Activated naive CD4-positive, alpha-beta T cell treated with anti-CD3 and anti-CD28 coated beads, Interleukin-2, amount 50 U/mL, for 16 hours (primary cell): ENCODE data around the gene THSD4.

Experiments used
- DNase-seq: peaks from one replicate; pipeline ENCODE4 v3.0.0-alpha.2; 2020

Gene THSD4

GRCh38 chr15:71747128-71748083 is 632.1 kb downstream of the THSD4 start:
- DNase-seq: no peak

DNA sequence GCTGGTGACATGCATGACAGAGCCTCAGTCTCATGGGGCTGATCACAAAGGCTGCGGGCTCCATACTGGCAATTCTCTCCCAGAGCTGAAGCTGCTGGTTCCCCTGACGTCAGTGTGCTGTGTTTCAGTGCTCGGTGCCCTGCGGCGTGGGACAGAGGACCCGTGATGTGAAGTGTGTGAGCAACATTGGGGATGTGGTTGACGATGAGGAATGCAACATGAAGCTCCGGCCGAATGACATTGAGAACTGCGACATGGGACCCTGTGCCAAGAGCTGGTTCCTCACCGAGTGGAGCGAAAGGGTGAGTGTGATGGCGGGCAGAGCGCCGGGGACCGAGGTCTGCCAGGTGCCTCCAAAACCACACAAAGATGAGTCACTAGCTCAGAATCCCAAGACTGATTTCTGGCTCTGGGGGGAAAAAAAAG is 633.0 kb downstream of the THSD4 start:
- no peak for DNase-seq

GRCh38 chr15:71749500-71749899 is 634.2 kb downstream of the THSD4 start:
- DNase-seq: no peak

- DNase-seq: no peak
Observed at GRCh38 chr15:71752128-71752527, 636.9 kb downstream of the THSD4 start.

DNA sequence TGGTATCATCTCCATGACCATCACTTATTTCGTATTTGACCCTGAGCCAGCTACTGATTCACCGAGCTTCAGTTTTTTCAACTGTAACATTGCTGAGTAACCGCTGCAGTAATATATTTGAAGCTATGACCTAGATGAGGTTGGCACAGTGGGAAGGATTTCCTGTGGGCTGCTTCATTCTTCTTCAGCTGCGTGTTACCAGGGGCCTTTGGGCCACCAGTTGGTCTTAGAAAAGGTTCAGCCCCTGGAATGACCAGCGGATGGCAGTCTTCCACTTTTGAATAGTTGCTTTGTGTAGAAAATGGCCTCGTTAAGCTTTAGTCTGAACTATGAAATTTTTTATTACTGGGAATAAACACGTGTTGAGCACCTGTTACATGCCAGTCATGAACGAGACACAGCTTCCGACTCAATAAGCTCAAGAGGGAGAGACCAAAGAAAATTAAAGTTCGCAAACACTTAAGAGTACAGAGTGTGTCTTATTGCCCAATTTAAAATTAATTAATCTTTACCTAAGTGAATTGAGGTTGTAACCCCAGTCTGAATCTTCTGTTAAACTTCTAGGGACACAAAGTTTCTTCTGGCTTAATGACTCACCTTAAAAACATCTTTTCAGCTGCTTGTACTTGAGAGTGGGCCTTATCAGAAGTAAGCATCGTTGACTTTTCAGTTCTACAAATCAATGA is 637.5 kb downstream of the THSD4 start:
- DNase-seq: no peak

- no peak for DNase-seq
Observed at GRCh38 chr15:71753346-71753745, 638.1 kb downstream of the THSD4 start.

DNA sequence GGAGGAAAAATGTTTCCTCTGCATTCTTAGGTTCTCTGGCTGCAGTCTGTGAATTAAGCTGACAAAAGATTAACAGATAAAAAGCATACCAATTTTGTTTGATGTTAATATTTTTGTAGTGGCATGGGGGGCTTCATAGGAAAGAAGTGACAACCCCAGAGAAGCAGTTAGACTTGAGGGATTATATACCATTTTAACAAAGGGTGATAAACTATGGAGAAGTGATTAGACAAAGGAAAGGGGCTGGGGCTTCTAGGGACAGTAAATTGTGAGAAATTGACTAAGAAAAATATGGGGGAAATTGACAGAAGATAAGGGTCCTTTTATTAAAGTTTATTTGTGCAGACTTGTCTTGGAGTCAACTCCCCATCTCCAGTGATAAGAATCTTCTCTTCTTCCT is 639.4 kb downstream of the THSD4 start:
- DNase-seq: no peak

DNA sequence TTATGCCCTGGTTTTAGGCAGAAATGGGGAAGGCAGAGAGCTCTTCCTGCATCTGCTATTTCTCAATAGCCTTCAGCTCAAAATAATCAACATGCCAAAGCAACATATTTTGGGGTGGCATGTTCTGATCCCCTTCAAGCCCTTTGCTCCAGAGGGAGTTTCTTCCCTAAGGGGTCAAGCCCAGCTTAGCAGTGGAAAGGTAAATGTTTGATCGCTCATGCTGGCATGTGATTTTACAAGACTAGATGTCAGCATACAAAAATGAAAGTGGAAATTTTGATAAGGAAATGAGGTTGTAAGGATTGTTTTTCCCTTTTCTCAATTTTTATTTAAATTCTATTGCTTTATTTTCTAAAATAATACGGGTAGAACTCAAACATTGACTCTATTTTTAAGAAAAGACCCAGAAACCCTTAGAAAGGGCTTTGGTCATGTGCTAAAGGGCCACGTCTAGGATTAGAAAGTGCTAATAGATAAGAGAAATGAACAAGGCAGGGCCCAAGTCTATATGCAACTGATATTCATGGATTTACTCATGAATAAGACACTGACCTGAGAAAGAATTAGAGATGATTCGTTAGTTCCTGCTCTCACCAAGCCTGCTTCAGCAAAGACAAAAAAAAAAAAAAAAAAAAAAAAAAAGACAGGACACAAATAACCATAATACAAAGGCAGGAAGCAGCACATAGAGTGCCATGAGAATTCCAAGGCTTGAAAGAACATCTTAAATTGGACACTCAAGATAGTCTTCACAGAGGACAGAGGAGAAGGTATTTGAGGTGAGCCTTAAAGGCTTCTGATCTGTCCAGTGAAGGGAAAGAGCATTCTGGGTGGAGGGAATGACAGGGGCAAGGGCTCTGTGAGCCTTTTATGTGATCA is 640.1 kb downstream of the THSD4 start:
- no peak for DNase-seq

DNA sequence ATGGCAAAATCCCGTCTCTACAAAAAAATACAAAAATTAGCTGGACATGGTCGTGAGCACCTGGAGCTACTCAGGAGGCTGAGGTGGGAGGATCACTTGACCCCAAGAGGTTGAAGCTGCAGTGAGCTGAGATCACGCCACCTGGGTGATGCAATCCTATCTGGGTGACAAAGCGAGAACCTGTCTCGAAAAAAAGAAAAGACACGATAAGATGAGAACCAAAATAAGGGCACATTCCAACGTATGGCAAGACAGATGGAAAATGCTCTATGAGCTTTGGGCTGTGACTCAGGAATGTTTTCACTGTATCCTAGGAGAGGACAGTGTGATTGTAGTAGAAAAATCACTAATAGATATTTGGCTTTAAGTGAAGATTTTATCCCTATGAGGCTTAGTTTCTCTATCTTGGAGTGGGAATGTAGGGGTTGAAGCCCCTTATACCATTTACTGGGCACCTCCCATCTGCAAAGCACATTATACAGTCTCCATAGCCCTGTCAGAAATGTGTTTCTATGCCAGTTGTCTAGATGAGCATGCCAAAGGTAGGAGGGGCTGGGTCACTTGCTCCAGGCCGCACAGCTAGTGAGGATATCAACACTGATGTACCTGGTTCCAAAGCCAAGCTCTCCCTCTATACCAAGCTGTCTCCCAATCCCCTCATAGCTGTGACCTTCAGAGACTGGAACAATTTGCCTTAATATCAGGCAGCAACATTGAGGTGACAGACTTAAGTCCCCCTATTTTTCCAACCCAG is 641.5 kb downstream of the THSD4 start:
- DNase-seq: no peak

GRCh38 chr15:71757741-71758530 is 642.7 kb downstream of the THSD4 start:
- DNase-seq: no peak

- DNase-seq: no peak
Observed at GRCh38 chr15:71758711-71759110, 643.4 kb downstream of the THSD4 start.

DNA sequence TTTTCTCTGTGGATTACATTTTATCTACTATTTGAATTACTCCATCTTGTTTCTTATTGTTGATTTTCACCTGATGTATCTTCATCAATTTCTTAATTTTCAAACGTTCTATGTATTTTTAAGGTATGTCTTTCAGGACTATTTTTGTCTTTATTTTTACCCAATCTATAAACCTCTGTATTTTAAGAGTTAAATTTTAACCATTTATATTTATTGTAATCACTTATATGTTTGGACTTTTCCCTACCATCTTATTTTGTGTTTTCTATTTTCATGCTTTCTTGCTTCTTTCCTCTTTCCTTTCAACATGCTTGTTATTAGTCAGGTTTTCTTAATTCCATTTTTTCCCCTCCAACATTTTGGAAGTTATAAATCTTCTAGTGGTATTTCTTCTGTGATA is 645.6 kb downstream of the THSD4 start:
- no peak for DNase-seq

DNA sequence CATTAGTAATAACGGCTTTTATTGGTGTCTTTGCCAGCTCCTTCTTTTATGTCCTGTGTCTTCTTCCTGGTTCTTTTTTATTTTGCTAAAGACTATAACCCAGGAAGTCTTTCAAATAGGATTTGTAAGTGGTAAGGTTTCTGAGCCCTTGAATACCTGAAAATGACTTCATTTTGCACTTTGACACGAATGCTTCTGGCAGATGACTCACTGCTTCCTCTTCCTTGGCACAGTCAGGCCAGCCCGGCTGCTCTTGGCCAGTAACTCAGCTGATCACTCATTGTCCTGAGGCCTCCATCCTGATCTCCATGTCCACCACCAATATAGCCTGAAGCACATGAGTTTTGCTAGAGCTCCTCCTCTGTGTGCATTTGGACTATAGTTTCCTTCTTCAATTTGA is 646.4 kb downstream of the THSD4 start:
- DNase-seq: no peak

GRCh38 chr15:71768184-71768583 is 652.9 kb downstream of the THSD4 start:
- no peak for DNase-seq

DNA sequence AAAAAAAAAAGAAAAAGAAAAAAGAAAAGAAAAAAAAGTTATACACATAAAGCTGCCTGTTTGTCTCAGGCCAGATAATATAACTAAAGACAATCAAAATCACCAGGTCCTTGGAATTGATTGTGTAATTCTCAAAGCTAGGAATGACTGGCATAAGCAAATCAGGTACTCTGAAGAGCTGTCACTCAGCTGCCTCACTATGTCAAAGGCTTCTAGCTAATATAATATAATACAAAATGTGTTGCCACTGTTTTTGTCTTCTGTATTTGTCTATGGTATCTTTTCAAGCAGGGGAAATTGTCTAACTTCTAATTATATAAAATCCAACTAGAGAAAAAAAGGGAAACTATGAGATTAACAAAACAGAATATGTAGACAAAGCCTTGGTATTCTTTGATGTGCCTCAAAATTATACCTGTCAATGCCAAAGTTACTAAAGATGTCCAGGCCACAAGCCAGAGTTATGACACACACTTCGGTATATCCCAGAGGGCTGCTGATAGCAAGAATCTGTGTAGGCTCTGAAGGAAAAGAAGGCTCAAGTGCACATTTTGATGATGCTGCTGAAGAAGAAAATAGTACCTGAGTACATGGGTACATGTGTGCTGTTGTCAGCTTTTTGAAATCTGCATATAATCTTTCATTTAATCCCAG is 658.1 kb downstream of the THSD4 start:
- DNase-seq: no peak

DNA sequence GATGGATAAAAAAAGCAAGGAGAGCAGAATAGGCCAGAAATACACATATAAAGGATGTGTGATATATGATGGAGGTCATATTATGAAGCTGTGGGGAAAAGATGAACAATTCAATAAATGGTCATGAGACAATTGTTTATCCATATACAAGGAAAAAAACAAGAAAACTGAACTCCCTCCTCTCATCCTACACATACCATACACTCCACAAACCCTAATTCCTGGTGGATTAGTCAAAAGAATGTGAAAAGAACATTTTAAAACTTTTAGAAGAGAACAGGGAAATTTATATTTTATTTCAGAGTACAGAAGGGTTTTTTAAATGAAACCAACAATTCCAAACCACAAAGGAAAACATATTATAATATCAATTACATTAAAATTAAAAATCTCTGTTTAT is 660.6 kb downstream of the THSD4 start:
- DNase-seq: no peak

GRCh38 chr15:71776304-71776703 is 661.0 kb downstream of the THSD4 start:
- DNase-seq: no peak

DNA sequence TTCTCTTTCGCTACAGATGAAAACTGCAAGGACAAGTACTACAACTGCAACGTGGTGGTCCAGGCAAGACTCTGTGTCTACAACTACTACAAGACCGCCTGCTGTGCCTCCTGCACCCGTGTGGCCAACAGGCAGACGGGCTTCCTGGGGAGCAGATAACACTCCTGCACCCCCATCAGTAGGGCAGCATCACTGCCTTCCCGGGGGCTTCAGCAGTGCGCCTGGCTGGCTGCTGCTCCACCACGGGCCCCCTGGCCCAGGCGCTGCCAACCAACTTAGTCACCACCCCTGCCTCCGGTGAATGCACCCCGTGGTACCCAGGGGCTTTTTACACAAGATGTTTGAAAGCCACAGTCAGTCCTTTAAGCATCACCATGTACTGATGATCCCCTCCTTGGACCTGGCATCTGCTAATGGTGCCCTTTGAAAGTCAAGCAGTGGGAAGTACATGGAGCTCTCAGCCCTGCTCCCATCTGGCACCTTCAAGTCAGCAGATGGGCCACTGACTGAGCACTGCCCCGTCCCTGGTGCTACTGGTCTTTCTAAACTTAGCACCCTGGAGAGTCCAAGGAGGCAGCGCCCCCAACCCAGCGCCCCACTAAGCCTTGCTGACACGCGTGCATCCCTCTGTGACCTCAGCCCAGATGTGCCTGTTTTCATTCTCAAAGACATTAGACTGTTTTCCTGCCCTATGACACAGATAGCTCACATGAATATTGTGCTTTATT is 662.1 kb downstream of the THSD4 start:
- DNase-seq: no peak

- DNase-seq: no peak
Observed at GRCh38 chr15:71779073-71779797, 664.0 kb downstream of the THSD4 start.
